Activated T-helper 9 cell treated with anti-CD3 and anti-CD28 coated beads, Interleukin-2, amount 50 U/mL, for 16 hours (primary cell): ENCODE data around the gene CMTM8.

Experiments
- DNase-seq: peaks from one replicate; pipeline ENCODE4 v3.0.0-alpha.2; 2020; ENCODE audit warnings: low read depth

The CMTM8 gene

DNA sequence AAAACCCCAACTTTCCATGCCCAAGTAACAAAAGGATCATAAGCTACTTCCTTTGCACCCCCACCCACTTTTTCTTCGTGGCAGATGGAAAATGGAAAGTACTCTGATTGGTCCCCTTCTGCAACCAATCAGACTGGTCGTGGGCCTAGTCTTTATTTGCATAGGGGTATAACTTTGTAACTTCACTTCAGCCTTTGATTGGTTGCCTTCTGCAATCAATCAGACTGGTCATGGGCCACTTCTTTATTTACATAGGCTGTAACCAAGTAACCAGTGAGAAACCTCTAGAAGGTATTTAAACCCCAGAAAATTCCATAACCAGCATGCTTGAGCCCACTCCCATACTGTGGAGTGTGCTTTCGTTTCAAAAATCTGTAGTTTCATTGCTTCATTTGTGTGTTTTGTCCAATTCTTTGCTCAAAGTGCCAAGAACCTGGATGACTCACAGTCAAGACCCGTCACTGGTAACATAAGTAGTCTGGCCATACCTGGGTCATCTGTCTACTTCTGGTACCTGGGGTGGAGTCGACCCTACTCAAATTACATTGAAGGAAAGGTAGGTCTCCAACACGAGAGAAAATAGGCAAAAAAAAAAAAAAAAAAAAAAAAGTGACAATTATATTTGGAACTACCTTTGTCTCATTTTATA lies 41.9 kb downstream of the CMTM8 start:
- DNase-seq = no peak

DNA sequence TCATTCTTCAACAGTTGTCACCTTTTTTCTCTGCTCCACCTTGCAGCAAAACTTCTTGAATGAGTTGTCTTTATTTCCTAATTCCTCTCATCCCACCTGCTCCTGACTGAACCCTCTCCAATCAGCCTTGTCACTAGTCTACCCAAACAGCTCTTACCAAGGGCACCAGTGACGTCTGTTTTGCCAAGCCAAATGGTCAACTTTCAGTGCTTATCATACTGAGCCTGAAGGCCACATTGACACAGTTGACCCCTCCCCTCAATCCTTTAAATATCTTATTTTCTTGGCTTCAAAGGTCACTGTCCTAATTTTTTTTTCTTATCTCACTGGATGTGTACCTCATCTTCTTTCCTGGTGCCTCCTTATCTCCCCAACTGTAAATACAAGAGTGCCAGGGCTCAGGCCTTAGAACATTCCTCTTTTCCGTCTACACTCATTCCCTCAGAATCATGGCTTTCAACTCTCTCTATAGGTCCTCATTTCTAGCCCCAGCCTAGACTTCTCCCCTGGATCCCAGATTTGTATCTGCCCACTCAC lies 43.2 kb downstream of the CMTM8 start:
- no peak for DNase-seq

DNA sequence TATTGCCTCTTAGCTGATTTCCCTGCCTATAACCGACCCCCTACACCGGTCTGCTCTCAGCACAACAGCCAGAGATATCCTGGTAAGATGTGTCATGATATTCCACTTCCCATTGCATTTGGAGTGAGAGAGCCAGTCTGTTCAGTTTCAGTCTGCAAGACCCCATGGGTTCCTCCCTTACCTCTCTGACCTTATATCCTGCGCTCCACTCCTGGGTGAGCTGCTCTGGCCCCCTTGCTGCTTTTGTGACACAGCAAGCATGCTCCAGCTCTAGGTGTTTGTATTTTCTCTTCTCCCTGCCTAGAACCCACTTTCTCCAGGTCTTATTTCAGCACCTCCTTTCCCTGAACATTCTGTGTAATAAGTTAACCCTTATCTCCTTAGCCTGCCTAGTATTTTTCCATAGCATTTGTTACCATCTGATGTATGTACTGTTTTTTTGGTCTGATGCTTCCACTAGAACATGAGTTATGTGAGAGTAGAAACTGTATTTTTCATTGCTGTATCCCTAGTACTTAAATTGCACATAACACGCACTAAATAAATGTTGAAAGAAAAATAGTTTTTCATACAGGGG lies 44.2 kb downstream of the CMTM8 start:
- DNase-seq = no peak

DNA sequence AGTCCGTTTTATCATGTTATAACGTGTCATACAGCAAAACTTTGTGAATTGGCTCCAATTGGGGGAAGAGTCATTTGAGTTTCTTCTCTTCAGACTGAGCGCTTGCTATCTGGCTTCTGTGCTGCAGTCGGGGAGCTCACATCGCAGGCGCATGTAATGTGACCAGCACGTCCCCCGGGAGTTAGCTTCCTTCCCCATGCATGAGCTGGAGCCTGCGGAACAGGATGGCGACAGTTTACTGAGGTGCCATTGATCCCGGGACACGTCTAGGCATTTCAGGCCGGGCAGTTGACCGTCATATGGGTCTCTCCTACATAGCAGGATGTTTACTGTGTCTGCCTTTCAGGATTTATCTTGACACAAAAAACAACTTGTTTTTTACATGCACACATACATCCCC lies 44.8 kb downstream of the CMTM8 start:
- no peak for DNase-seq

DNA sequence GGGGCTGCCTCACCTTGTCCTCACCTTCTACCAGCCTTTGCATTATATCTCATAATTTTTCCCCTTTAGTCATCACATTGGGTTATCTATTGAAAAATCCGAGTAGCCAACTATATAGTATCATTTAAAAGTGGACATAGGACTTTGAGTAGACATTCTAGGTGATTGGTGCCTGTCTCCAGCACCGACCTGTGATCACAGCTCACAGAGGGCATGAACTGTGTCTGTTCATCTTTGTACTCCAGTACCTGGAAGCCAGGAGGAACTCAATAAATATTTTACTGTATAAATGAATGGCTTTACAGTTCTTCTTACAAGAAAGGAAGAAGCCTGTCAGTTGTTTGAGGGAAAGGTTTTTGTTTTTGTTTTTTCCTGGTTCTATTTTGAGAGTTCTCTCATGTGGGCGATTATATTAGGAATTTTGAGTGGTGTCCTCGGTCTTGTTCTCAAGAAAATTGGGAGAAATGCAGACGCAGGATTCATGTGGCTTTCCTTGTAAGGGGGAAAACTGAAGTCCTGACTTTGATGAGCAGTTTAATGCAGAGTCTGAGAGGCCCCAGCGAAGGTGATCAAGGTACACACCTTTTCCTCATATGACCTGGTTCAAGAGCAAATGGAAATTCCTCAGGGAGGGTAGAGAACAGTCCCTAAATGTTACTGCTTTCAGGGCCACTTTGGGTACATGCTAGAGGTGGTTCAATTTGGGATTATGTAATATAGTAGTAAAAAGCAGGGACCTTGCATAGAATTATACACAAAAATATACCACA lies 46.1 kb downstream of the CMTM8 start:
- DNase-seq = no peak

DNA sequence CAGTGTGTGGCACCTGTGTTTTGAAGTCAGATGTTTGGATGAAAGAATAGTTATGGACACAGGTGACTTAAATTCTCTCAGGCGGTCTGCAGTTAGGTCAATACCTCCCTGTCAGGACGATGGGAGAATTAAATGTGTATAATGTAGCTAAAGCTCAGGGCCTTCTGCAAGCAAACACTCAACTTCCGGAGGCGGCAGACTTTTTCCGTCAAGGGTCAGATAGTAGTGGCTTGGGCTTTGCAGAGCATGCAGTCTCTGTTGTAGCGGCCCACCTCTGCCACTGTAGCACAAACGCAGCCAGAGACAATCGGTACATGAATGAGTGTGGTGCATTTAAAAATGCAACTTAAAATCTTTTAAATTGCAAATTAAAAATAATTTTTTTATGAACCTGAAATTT lies 47.4 kb downstream of the CMTM8 start:
- DNase-seq = no peak

DNA sequence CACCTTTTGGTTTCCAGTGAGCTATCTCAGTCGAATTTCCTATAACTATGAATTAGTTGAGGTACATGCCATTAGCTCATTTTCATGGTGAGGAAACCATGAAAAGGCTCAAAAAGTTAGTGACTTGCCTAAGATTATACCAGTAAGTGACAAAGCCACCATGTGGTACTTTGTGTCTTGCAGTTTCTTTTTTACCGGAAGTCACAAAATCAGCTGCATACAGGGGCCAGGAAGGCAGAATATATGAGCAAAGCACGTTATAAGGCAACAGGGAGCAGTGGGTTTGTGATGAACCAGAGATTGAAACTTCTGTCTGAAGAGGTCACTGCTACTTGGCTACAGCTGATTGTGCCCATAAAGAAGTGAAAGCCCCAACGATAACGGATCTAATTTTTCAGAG lies 50.3 kb downstream of the CMTM8 start:
- no peak for DNase-seq

DNA sequence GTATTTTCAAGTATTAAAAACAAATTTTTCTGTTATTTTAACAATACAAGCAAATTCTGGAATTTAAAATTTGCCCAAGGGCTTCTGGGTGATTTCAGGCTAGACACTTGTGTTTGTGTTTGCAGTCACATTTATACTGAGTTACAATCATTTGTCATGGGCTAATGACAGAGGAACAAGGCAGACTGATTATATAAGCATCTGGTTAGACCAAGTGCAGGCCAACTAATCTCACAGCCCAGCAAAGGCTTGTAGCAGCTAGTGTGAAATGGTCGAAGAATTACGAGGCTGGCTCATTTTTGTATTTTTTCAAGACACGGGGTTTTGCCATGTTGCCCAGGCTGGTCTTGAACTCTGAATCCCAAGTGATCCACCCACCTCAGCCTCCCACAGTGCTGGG lies 52.1 kb downstream of the CMTM8 start:
- DNase-seq = no peak

DNA sequence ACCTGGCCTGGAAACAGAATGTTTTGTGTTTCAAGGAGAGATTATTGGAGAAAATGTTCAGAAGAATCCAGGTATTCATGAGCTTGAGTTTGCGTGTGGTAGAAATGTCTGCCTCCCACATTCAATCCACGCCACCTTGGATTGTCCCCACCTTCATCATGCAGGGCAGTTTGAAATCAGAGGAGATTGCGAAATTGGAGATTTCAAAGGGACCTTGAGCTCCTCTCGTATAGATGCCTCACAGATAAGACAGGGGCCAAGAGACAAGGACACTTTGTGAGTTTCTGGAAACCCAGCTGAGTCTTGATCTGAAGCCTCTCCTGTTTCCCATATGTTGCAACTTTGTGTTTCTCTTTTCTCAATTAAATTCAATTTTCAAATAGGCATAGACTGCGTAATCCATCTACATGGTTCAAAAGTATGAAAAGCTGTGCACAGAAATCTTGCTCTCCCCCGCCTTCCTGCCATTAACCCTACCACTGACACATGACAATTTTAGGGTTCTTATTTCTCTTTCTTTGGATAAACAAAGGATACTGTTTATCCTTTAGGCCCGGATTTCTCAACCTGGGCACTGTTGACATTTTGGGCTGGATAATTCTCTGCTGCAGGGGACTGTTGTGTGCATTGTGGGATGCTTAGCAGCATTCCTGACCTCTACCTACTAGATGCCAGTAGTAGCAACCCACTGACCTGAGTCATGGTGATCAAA lies 53.8 kb downstream of the CMTM8 start:
- no peak for DNase-seq

DNA sequence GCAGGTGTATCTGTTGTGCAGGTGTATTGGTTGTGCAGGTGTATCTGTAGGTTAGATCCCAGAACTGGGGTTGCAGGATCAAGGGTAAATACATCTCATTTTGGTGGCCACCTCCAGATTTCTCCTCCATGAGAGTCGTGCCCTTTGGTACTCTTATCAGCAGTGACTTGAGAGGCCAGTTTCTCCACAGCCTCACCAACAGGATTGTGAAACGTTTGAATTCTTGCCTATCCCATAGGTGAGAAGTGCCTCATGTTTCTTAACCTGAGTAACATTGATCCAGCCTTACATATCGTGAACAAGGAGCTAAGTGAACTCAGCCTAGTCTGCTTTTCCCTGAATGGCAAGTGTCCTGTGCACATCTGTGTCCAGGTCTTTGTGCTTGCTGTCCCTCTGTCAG lies 55.4 kb downstream of the CMTM8 start:
- DNase-seq = no peak

DNA sequence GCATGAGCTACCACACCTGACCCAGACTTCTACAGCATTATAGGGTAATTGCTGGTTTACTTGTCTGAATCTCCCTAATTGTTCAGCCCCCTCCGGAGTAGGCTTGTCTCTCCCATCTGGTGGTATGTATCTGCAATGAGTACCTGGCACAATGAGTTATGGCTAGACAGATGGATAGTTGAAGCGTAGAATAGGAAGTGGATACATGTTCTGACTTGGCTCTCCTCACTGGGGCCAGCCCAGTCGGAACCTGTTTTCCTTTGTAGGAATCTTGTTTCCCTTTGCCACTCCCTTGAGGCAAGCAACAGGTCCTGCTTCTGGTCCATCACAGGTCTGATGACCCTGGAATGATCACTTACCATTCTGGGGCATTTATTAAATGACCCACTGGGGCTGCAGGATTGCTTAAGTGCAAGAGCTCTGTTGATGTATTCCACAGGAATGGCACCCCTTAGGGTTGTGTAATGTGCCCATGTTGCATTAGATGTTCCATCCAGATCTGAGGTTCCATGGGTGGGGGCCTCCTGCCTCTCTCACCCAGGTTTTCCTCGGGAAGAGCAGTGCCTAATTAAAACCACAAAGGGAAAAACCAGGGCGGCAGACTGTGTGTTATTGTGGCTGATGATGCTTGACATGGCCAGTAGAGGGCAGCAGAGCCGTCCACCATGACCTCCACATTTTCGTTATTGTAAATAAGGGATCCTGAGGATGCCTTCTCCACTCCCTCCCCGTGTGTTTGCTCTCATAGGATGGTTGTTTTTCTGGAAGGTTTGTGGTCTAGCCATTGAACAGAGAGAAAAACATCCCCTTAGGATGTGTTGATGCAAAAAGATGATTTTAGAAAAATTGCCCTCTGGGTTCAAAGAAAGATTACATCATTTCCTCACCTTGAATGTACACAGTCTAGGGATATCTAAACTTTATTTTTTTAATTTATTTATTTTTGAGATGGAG lies 58.0 kb downstream of the CMTM8 start:
- peak; percentile 46 for DNase-seq

DNA sequence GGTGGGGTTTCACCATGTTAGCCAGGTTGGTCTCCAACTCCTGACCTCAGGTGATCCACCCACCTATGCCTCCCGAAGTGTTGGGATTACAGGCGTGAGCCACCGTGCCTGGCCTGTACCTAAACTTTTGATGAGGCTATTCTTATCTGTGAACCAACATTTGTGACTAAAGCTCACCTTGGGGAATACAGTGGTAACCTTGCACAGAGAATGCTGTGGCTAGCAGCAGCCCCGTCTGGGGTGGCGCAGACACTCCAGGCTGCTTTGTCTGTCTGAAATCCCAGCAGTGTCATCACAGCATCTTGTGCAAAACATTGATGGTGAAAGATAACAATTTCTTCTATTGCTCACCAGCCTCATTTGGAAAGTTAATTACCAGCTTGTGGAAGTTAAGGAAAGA lies 58.9 kb downstream of the CMTM8 start:
- peak; percentile 42 for DNase-seq

DNA sequence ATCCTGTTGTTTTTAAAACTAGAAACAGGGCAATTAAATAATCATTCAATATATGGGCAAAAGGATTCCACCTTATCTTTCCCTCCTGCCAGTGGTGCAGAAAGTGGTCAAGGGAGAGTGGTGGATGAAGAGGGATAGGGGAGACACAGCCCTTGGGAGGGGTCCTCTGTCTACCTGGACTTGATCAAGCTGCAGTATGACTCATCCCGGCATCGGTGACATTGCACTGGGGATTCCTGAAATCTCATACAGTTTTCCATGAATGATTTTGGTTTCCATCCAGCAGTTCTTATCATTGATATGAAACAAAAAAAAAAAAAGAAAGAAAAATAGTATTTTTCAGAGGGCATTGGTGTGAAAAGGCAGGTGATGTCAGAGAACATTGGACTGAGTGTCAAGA lies 62.9 kb downstream of the CMTM8 start:
- DNase-seq = no peak

DNA sequence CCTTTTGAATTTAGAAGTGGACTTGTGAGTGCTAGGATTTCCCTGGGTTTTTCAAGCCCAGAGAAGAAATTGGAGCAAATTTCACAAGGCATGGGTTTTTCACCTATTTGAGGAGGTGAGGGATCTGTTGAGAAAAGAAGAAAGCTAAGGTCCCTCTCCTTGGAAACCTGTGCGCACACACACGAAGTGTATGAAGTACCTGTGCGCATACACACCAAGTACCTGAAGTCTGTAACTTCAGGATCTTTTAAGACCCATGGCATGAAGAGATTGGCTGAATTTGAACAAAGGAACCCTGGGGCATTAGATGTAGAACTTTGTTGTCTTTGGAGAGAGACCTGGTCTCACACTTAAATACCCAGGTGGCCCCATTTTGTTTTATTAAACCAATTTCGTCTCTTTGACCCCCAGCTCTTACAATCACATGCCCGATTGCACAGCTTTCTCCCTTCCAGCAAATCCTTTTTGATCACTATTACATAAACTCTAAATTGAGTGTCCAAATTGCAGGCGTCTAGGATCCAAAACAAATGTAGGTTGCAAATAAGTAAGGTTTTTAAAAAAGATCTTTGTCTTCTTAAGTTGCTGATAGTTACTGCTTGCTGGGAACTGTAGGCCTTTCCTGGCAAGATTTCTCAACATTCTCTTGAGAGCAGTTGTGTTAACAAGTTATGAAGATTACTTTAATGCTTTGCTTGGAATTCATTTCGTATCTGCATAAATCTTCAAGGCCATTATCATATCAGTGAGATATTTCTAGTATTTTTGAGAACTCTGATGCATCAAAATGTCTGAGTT lies 64.3 kb downstream of the CMTM8 start:
- no peak for DNase-seq

DNA sequence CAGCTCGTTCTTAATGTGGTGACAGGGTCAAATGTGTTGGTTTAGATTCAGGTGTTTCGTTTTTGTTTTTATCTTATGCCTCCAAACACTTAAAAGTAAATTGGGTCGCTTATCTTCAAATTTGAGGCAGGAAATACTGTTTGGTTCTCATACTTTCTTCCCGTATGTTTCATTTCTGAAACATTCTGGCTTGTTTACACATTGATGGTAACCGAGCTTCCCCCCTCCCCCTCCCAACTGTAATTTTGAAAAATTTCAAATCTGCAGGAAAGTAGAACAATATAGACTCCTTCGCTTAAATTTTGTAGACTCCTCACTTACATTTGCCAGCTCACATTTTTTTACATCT lies 64.9 kb downstream of the CMTM8 start:
- no peak for DNase-seq

DNA sequence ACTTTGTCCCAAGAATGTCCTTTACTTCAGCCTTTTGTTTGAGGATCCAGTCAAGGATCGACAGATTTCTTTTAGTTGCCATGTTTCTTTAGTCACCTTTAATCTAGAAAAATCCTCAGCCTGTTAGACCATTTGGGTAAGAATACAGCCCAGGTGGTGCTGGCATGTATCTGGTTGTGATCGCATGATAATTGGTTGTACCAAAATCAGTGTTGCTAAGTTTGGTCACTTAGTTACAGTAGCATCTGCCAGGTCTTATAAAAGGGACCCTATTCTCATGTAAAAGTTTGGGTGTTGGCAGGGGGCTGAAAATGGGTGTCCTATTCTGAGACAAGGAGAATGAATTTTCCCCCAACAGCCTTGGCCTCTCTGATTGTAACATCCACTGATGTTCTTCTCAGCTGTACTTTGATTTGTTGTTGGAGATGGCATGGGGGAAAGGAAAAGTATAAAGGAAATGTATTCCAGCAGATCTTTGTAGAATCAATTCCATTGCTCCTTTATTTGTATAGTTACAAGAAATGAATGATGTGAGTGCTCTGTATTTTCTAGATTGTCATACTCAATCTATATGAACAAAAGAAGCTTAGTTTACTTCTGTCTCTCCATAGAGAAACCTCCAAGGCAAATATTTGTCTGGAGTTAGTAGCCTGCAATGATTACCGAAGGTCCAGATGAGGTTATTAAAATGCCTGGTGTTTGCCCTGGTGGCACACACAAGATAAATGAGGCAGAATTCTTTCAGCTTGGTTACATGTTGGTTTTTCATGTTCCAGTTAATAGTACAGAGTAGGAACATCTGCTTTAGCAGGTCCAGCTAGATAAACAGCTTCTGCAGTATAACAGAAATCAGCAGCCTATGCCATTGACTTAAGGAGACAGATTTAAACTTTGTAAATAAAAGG lies 65.7 kb downstream of the CMTM8 start:
- DNase-seq = no peak

DNA sequence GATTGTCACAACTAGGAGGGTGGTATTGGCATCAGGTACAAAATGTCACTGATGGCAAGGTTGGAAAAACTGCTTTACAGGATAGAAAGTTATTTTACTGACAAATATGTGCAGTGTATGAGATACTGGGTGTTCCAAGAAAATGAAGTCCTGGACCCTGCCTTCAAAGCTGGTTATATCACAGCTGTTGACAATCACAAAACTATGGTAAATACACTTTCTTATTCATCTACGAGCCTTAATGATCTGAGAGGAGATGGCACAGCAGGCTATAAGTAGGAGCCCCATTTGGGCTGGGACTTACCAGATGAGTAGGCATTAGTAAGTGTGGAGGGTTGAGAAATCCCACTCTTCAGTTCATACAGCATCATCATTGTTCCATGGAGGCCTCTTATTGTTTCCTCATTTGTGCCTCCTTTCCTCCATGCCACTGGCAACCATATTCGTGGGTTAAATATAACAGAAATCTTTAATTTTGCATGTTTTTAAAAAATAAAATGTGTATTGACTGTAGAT lies 66.9 kb downstream of the CMTM8 start:
- DNase-seq = no peak

DNA sequence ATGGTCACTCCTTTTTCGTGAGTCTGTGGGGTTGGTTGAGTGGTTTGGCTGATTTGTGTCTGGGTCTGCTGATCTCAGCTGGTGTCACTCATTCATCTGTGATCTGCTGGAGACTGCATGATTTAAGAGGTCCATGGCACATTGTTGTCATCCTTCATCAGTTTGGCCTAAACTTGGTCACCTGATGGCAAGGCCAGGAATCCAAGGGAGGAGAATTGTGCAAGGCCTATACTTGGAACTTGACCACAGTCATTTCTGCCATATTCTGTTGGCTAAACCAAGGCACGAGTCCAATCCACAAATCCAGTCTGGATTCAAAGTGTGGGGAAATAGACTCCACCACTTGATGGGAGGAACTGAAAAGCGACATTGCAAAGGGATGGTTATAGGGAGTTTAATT lies 67.6 kb downstream of the CMTM8 start:
- DNase-seq = no peak

DNA sequence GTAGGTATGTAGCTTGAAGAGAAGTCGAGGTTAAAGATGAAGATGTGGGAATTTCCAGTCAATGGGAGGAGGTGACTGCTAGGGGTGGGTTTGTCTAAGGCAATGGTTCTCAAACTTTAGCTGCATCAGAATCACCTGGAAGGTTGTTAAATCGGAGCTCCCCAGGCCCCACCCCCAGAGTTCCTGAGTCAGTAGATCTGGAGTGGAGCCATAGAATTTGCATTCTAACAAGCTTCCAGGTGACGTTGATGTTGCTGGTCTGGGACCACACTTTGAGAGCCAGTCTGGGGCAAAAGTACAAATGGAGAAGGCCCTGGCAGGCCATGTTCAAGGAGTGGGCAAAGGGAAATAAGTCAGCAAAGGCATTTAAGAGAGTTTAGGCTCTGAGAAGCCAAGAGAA lies 69.1 kb downstream of the CMTM8 start:
- no peak for DNase-seq

DNA sequence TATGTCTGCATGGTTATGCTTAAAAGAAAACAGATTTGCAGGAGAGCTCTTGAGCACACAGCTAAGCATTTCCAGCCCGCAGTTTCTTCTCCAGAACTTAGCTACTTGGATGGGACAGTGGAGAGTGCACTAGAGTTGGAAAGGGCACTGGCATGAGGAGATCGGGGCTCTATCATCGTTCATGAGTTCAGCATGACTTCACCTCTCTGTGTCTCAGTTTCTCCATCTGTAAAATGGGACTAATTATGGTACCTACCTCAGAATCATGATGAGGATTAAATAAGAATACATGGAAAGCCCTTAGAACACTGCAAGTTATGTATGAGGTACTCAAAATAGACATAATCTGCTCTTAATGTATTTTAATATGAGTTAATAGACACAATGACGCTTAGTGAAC lies 69.9 kb downstream of the CMTM8 start:
- no peak for DNase-seq
